CD4-positive, alpha-beta T cell treated with Interleukin-6 for 4 hours (primary cell): Measurements from ENCODE around the gene SMCP.

Experiments used
- DNase-seq: peaks from one replicate; pipeline ENCODE4 v3.0.0-alpha.2; 2020; ENCODE audit warnings: mixed read lengths

Gene SMCP

DNA sequence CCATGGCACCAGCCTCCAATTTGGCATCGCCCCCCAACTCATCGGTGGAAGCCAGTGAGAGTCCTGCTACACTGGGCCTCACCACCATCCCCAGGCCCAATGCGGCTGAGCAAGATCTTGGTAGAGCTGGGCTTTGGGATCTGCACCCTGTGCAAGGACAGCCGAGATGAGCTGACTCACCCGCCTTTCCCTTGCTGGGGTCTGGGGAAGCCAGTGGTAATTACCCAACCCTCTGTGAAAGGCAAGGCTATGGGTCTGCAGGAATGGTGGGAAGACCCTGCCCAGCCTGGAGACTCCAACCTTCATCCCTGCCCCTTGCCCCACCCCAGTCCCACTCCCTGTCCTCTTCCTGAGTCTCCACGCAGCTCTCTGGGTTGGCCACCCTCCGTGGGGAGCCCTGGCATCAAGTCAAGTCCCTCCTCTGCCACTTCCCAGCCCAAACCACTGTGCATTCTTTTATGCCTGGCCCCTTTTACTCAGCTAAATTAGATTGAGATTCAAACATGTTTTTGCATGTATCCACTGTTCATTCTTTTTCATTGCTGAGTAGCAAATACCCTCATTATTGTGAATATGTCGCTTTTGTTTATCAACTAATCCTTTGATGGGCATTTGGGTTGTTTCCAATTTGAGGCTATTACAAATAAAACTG is 8.8 kb downstream of the SMCP start:
- no peak for DNase-seq

DNA sequence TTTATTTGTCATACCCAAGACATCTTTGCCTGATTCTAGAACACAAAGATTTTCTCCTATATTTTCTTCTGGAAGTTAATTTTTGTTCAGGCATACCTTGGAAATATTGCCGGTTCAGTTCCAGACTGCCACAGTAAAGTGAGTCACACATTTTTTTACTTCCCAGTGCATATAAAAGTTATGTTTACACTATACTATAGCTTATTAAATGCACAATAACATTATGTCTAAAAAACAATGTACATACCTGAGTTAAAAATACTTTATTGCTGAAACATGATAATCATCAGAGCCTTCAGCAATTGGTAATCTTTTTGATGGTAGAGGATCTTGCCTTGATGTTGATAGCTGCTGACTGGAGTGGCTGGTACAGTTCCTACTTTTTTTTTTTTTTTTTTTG is 10.0 kb downstream of the SMCP start:
- no peak for DNase-seq

DNA sequence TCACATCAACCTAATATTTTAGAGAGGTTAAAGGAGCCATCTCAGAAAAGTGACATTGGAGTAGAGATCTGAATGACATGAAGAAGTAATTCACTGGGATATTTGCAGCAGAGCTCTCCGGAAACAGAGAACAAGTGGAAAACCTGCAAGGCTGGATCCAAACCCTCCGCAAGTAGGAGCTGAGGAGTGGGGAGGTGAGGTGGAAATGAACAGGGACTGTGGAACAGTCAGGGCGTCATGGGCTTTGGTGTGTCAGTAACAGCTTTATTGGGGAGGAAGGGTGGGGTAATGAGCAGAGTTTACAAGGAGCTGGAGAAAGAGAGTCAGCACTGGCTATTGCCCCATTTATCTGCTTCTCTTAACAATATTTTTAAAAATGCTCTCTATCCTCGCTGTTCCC is 20.9 kb downstream of the SMCP start:
- no peak for DNase-seq

DNA sequence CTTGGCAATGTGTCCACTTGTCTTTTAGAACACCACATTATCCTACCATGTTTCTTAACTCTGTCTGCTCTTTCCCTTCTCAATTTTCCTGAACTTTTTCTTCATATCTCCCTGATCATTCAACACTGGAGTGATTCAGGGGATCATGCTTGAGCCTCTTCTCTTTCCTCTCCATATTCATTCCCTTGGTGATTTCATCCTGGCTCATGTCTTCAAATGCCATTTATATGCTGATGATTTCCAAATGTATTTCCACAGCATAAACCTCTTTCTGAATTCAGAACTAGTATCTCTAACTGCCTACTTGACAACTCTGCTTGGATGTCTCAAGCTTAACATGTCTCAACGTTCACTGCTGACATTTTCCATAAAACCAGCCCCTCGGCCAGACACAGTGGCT is 21.8 kb downstream of the SMCP start:
- DNase-seq: no peak

DNA sequence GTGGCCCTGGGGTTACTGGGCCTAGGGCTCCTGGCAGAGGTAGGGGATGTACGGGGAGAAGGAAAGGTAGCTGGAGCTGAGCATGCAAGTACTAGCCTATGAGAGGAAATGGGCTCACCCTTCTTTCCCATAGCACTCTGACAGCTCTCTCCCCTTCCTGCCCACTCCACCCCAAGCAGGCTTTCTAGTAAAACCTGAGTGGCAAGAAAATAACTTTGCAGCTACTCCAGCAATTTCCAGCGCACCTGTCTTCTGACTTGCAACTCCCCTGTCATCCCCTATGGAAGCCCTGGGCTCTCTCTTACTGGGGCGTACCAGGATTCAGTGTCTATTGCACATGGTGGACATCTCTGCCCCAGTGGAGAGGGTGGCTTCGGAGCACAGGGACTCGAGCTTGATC is 23.5 kb downstream of the SMCP start:
- no peak for DNase-seq

DNA sequence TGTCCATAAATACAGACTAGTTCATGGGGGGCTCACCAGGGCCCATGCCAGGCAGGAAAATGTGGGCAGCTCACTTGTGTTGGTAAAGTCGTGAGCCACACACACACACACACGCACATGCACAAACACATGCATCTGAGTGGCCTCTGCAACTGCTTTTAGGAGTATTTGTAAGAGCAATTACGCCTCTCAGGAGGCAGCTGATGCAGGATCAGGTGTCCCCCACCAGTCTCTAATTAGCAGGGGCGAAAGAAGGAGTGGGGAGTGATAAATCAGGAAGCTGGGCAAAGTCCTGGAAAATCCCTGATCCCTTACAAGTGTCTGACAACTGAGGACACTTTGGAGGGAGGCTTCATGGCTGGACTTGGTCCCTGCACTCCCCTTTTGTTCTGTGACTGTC is 24.5 kb downstream of the SMCP start:
- no peak for DNase-seq

DNA sequence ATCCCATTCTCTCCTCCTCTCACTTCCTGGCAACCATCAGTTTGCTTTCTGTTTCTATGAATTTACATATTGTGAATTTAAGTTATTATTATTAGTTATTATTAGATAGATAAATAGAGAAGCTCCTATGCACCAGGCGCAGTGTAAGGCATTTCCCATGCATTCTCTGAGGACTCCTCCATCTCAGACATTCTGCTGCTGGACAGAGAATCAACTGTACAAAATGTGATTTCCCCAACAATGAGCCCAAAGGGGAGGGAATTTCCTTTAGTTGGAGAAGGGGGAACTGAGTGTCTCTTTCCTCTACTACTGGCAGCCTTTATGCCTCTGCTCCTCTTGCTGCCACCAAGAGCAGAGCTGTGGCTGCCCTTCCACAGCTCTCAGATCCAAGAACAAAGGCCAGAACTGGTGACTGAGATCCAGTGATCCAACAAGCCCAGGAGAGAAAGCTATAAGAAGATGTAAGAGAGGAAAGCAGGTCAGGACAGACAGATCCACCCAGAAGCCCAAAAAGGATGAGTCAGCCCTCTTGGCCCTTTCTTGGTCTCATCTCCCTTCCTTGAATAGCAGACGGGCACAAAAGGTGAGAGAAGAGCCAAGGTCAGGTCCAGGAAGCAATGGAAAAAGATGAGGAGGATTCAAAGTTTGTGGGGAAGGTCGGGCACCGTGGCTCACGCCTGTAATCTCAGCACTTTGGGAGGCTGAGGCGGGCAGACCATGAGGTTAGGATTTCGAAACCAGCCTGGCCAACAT is 26.7 kb downstream of the SMCP start:
- DNase-seq: no peak

DNA sequence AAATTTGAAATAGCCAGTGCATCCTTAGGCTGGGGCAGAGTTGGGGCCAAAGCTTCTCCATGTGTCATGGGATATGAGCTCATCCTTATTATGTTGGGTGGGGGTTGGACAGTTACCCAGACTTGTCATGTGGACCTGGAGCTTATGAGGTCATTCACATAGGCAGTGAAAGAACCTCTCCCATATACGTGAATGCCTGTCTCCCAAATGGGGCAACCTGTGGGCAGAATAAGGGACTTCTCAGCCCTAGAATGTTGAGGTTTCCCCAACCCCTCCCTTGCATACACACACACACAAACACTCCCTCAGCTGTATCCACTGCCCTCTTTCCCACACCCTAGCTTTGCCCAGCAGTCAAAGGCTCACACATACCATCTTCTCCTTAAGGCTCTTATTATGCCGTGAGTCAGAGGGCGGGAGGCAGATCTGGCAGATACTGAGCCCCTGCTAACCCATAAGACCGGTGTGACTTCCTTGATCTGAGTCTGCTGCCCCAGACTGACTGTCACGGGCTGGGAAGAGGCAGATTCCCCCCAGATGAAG is 28.0 kb downstream of the SMCP start:
- no peak for DNase-seq

DNA sequence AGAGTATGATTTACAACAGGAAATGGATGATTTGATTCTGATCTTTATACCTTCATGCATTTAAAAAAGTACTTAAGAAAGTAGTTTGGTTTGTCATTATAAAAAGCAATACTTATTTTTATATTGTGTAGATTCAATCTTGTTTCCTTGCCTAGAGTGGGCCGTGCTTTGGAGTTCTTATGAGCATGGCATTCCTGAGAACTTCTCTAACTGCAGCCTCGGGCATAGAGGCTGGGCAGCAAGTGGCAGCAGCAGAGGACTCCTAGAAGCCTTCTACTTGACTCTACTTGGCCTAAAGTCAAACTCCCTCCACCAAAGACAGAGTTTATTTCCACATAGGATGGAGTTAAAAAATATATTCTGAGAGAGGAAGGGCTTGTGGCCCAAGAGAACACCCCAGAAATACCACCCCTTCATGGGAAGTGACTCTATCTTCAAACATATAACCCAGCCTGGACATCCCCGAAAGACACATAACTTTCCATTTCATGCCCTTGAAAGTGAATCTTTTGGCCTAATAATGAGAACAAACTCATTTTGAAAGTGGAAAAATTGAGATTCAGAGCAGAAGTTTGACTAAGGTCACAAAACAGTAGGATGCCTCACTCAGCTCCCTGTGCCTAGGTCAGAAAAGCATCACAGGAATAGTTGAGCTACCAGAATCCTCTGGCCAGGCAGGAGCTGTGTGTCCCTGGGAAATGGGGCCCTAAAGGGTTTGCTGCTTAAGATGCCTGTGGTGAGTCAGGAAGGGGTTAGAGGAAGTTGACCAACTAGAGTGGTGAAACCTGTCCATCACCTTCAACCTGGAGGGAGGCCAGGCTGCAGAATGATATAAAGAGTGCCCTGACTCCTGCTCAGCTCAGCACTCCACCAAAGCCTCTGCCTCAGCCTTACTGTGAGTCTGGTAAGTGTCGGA is 29.8 kb downstream of the SMCP start, which contains the start of gene IVL:
TSS of gene IVL (plus strand) at position 861 of the 916 bp plus-strand sequence. CDS start 1,252 bp downstream, outside the sequence.
- no peak for DNase-seq

DNA sequence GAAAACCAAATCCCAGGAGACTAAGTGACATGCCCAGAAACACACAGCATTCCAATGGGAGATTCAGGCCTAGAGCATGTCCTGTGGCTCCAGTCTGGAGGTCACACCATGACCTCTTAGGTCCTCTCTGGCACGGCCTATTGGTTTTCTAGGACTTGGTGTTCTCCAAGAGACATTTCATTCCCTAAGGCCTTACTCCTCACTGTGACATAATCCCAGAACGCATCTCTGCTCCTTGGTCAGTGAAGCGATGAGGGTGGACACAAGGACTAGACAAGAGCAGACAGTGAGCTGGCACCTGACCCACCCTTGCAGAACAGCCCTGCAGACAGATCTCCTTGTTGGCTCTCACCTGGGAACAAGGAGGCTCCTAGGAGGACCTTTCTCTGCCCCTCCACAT is 31.1 kb downstream of the SMCP start:
- DNase-seq: no peak

DNA sequence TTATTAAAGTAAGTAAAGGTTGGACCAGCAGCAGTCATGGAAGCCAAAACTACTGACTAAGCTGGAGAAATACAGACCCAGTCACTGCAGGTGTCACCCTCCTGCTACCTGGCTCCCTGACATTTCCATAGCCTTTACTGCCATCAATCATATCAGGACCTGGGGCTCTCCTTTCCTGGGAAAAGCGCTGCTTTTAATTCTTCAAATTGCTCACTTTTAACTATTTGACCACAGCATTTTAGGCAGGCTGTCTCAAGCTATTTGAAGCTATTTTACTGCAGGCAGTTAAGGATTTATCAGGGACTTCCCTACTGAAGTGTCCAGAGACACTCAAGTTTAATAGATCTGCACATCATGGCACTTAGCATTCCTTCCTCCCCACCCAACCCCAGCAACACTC is 34.3 kb downstream of the SMCP start:
- no peak for DNase-seq

DNA sequence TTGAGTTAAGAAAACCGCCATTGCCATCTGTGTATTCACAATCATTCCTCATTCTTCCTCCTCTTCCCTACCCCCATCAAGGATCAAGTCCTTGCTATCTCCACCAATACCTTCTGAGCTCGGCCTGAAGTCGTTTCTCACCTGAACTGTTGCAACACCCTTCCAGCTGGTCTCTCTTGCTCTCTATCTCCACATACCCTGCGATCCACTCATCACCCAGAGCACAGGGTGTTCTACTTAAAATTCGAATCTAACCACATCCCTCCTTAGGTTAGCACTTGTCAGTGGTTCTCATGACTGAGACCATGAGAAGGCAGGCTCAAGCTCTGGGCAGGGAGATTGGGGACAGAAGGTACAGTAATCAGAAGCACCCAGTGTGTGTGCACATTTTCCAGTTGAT is 34.8 kb downstream of the SMCP start:
- no peak for DNase-seq

DNA sequence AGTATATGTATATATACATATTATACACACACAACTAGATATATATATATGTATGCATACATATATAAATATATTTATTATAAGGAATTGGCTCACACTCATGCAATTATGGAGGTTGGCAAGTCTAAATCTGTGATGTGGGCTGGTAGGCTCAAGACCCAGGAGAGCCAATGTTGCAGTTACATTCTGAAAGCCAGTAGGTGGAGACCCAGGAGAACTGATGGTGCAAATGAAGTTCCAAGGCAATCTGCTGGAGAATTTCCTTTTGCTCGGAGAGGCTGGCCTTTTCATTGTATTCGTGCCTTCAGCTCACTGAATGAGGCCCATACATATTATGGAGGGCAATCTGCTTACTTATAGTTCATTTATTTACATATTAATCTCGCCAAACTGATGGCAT is 39.7 kb downstream of the SMCP start:
- no peak for DNase-seq

DNA sequence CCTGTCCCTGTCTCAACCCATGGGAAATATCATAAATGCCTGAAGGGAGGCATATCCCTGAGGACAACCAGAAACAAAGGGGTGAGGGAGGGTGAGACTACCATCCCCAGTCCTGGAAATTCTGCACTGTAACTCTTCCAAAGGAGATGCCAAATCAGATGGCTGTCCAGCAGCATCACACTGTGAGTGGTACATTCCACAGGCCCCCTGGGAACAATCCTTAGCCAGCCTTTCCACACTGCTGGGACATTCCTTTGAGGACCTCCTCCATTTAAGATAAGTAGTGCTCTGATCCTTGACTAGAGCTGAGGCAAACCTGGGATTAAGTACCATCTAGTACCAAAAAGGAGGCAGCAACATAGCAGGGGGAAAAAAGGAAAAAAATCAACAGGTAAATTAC is 40.9 kb downstream of the SMCP start:
- DNase-seq: no peak

DNA sequence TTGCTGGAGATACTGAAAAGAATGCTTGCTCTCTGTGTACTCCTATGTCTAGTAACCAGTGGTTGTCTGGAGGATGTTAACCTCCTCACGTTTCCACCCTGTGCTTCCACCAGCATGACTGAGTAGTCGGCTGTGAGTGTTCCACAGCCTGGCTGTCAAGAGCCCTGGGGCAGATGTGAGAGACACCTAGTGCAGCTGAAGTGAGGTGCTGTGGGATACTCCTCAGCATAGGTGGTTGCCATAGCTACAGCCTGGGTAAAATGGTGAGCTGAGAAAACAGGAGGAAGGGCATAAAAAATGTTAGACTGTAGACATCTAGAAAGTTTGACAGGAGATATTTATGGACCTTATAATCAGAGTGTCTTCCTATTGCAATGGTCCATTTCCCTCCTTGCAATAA is 46.1 kb downstream of the SMCP start:
- no peak for DNase-seq

DNA sequence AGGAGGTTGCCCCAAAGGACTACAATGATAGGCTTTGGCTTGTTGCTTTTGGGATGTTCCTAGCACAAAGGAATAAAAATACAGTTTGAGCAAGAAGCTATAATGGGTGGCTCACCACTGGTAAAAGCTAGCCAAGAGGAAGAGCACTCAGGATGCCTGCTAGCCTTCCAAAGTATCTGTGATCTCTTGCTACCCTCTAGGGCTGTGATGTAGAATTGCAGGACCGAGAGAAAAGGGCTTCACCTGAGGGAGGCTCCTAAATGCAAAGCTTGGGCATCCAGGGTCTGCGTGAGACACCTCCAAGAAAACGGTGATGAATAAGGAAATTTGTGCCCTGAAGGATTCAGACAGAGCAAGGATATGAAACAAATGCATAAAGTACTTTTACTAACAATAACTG is 48.0 kb downstream of the SMCP start:
- no peak for DNase-seq

DNA sequence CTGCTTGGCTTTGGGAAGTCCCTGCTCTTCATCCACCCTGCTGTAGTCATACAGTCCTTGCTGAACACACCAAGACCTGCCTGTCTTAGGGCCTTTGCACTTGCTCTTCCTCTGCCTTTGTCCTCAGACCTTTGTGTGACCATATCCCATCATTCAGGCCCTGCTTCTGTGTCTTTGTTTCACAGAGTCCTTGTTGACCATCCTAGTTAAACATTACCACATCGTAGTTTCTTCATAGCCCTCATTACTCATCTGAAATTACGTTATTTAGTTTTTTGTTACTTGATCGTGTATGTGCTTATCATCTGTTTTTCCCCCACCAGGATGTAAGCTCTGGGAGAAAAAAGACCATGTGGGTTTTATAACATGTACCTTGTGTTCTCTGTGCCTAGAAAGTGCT is 50.5 kb downstream of the SMCP start:
- no peak for DNase-seq

DNA sequence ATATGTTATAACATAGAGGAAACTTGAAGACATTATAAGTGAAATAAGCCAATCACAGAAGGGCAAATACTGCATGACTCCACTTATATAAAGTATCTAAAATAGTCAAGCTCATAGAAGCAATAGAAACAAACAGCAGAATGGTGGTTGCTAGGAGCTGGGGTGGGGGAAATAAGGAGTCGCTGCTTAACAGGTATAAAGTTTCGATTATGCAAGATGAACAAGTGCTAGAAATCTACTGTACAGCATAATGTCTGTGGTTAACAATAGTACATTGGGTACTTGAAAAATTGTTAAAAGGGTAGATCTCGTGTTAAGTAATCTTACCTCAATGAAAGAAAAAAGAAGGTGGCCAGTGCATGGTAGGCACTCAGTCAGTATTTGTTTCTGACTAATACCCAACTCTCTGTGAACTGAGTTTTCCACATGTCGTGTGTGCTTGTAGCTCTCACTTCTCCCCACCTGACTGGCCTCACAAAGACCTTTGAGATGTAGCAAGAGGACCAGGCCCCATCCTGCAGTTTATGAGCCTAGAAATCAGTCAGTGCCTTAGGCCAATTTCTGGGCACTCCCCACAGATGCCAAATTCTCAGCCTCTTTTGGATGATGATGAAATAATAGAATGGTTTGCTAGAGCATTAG is 54.2 kb downstream of the SMCP start:
- no peak for DNase-seq

DNA sequence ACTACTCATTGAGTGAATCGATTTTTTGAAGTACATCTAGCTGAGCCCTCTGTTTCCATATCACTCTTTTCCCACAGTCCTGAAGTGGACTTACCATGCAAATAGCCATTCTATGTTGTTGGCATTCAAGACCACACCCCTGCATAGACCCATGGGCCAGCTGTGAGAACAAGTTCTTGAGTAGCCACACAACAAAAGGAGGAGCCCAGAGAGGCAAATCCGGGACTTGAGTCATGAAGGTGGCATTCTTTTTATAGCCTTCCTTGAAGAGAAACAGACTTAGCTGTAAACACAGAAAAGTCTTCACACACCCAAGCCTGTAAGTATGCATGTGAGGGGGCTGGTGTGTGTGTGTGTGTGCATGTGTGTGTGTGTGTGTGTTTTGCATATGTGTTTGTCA is 55.1 kb downstream of the SMCP start:
- no peak for DNase-seq
